NCI-H187 treated with DMSO at 0.1 percent for 48 hours (cell line): ENCODE data around the gene SNX30.

Experiments used
- DNase-seq: peaks from one replicate; lab custom pipeline; 2025; lab: John Stamatoyannopoulos, UW

The SNX30 gene

GRCh38 chr9:112886351-112886750 lies 135.8 kb downstream of the SNX30 start:
- no peak for DNase-seq

GRCh38 chr9:112887381-112887780 lies 136.8 kb downstream of the SNX30 start:
- DNase-seq = no peak

GRCh38 chr9:112890106-112891081 lies 139.8 kb downstream of the SNX30 start, which contains the start of gene SLC46A2:
Gene SLC46A2 (minus strand): TSS chr9:112890876. CDS start chr9:112890681, 195 bp downstream.
- no peak for DNase-seq

GRCh38 chr9:112891521-112891920 lies 141.0 kb downstream of the SNX30 start:
- no peak for DNase-seq

GRCh38 chr9:112892981-112893380 lies 142.4 kb downstream of the SNX30 start:
- DNase-seq = no peak

- DNase-seq = no peak
These were observed 143.5 kb downstream of the SNX30 start for GRCh38 chr9:112894041-112894440.

GRCh38 chr9:112894699-112895098 lies 144.1 kb downstream of the SNX30 start:
- DNase-seq = no peak

GRCh38 chr9:112896131-112896530 lies 145.6 kb downstream of the SNX30 start:
- DNase-seq = no peak

- DNase-seq = no peak
These were observed 148.3 kb downstream of the SNX30 start for GRCh38 chr9:112898872-112899311.

- no peak for DNase-seq
These were observed 149.9 kb downstream of the SNX30 start for GRCh38 chr9:112900488-112900887.

- DNase-seq = no peak
These were observed 150.3 kb downstream of the SNX30 start for GRCh38 chr9:112900901-112901300.

GRCh38 chr9:112905084-112905483 lies 154.5 kb downstream of the SNX30 start:
- DNase-seq = no peak

- no peak for DNase-seq
These were observed 161.2 kb downstream of the SNX30 start for GRCh38 chr9:112911736-112912135.

GRCh38 chr9:112912636-112913035 lies 162.1 kb downstream of the SNX30 start:
- DNase-seq = no peak

GRCh38 chr9:112913326-112913725 lies 162.8 kb downstream of the SNX30 start:
- no peak for DNase-seq

GRCh38 chr9:112914524-112914923 lies 164.0 kb downstream of the SNX30 start:
- DNase-seq = no peak

- DNase-seq = no peak
These were observed 166.8 kb downstream of the SNX30 start for GRCh38 chr9:112917047-112917986.

GRCh38 chr9:112917987-112918362 lies 167.4 kb downstream of the SNX30 start:
- no peak for DNase-seq

- no peak for DNase-seq
These were observed 171.0 kb downstream of the SNX30 start for GRCh38 chr9:112921549-112921948.
